GM21786 (cell line): ENCODE results near the gene HMOX1.
"Not testable (repeated sequence)": the region's sequence is repeated elsewhere in the genome, so short reads cannot be mapped to it uniquely, and the experiment has no call there.

Experiments
- ATAC-seq: cut with Tn5 transposase; IDR thresholded peaks from one replicate; pipeline ENCODE4 v1.9.1; 2021; ENCODE audit not compliant: unreplicated experiment

HMOX1 gene

DNA sequence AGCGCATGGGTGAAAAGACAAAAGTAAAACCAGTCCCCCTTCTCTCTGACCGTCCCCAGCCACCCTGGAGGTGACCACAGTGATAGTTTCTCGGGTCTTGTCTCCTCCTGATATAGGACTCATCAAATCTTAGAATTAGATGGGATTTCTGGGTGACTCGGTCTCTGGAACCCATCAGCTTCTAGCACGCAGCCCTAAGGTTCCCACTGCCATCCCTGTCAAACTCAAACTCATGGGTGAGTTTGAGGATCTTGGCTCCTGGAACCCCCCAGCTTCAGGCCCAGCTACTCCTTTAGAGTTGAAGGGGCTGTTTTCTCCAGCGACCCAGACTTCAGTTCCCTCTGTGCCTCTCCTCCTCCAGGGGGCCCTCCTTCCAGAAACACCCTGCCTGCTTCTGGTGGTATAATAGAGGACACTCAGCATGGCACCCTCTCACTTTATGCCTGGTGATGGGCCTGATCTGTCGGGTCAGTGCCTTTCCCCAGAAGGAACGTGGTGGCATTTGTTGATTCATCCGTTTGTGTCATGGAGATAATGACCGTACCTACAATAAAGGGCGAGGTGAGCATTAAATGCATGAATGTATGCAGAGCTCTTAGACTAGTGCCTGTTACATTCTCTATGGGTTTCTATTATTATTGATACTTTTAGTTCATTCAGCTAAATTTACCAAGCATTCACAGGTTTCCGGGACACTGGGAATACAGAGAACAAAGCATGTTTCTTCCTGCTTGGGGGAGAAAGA is 50.8 kb downstream of the HMOX1 start:
- ATAC-seq: no peak

GRCh38 chr22:35432228-35432905 is 51.5 kb downstream of the HMOX1 start:
- no peak for ATAC-seq

DNA sequence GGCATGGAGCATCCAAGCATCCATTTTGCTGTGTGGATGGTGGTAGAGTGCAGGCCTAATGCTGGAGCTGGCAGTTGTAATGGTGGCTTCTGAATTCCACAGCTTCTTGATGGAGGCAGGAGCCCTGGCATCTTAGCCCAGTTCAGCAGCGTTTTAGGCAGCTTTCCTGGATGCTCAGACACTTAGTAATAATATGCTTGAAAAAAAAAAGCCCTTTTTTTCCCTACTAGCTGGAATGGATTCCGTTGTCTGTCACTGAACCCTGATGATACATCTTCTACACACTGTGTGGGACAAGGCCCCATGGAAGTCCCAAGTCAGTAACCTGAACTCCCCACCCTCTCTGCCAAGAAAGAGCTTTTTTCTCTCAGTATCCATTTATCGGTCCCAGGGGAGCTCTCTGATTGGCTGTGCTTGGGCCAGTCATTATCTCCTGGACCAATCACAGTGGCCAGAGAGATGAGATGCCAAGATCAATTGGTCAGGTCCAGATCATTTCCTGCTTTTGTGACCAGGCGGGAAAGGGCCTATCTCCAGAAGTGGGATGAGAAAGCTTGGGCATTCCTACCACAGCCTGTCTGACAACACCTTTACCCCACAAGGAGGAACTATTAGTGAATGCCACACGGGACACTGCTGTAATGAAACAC is 53.3 kb downstream of the HMOX1 start:
- no peak for ATAC-seq

DNA sequence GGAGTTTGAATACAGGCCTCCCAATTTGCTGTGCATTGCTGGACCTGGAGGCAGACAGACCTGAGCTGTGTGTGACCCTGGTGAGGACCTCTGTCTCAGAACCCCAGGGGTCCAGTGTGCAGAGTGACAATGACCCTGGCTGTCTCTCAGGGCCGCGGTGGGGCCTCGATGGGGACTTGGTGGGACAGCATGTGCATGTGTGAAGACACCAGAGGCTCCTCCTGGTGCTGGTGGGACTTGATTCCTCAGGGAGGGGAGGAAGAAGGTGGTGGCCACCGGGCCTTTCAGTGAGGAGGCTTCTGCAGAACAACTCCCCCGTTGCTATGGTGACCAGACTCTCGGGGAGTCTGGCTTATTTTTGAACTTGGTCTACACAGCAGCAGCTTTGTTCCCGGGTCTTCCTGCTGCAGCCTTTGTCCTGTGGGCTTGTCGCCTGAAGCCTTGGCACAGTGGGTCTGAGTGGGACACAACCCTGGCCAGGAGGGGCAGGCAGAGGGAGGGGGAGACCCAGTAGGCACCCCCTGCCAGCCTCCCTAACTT is 54.4 kb downstream of the HMOX1 start:
- ATAC-seq: no peak

- no peak for ATAC-seq
Observed at GRCh38 chr22:35436421-35436820, 55.5 kb downstream of the HMOX1 start.

- no peak for ATAC-seq
Observed at GRCh38 chr22:35437049-35437448, 56.2 kb downstream of the HMOX1 start.

DNA sequence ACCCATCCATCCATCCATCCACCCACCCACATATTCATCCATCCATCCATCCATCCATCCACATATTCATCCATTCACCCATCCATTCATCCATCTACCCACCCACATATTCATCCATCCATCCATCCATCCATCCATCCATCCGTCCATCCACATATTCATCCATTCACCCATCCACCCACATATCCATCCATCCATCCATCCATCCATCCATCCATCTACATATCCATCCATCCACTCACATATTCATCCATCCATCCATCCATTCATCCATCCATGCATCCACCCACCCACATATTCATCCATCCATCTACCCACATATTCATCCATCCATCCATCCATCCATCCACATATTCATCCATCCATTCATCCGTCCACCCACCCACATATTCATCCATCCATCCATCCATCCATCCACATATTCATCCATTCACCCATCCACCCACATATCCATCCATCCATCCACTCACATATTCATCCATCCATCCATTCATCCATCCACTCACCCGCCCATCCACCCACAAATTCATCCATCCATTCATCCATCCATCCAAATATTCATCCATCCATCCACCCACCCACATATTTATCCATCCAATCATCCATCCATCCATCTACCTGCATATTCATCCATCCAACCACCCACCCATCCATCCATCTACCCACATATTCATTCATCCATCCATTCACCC is 57.9 kb downstream of the HMOX1 start:
- ATAC-seq: not testable (repeated sequence)

DNA sequence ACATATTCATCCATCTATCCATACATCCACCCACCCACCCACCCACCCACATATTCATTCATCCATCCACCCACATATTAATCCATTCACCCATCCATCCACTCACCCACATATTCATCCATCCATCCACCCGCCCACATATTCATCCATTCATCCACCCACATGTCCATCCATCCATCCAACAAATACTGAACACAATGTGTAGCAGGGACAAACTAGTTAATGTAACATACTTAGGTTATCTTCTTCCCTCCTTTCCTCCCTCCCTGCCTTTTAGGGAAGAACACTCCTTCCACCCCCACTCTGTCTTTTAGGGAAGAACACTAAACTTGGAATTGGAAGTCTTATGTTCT is 58.4 kb downstream of the HMOX1 start:
- ATAC-seq: no peak

DNA sequence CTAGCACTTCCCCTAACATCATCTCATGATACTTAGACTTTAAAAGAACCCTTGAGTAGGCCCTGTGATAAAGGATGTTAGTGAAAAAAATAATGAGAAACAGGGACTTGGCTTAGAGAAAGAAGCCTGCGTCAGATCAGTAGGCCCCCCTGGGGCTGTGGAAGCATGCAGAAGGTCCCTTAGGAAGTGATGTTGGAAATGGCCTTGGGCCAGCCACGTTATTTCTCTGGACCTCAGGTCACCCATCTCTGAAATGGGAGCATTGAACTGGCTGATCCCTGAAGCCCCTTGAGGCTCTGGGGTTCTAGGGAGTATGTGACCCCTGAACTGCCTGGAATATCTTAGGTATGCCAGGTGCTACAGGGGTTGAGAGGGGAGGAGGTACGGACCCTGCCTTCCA is 59.2 kb downstream of the HMOX1 start:
- ATAC-seq: no peak

DNA sequence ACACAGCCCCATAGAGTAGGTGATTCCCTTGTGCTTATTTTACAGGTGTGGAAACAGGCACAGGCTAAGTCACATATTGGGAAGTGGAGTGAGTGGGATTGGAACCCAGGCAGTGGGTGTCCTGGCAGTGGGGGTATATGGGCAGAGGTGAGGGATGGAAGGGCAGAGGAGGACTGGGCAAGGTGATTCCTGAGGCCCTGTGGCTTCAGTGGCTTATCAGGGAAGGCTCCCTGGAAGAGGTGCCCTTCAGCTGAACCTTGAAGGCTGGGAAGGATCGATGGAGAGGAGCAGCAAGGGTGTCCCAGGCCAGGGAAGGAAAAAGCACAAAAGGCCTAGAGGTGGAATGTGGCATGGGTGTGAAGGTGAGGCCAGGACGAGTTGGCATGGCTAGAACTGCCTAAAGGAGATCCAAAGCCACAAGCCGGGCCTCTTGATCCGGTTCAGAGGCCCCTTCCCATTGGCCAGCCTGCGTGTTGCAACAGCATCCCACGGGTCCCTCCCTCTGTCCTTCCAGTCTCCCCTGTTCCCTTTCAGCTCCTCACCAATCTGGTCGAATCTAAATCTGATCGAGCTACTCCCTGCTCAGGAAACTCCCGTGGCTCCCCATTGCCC is 60.7 kb downstream of the HMOX1 start:
- ATAC-seq: no peak

- no peak for ATAC-seq
Observed at GRCh38 chr22:35442471-35442870, 61.6 kb downstream of the HMOX1 start.

DNA sequence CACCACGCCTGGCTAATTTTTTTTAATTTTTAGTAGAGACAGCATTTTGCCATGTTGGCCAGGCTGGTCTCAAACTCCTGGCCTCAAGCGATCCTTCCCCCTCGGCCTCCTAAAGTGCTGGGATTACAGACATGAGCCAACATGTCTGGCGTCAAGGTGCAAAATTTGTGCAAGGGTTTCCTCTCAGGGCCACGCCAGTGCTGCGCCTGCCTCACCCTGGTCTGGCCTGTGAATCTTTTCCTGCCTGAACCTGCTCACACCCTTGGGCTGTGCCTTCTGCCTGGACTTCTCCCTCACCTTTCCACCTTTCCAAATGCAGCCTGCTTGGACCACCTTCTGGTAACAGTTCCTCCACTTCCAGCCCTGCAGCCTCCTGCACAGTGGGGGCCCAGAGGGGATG is 62.4 kb downstream of the HMOX1 start:
- ATAC-seq: no peak
